GM18519 (cell line): ENCODE results near the gene DDI2.
"Not testable (repeated sequence)": the region's sequence is repeated elsewhere in the genome, so short reads cannot be mapped to it uniquely, and the experiment has no call there.

Source experiments
- ATAC-seq: cut with Tn5 transposase; IDR thresholded peaks from one replicate; pipeline ENCODE4 v1.9.1; 2021; ENCODE audit warnings: mild to moderate bottlenecking, moderate library complexity; ENCODE audit not compliant: unreplicated experiment, low FRiP score

DDI2 gene

GRCh38 chr1:15617173-15618076, at the start of gene DDI2:
Gene DDI2 (plus strand): TSS chr1:15617458. CDS start chr1:15617671, 213 bp downstream.
- peak; percentile 45 for ATAC-seq

DNA sequence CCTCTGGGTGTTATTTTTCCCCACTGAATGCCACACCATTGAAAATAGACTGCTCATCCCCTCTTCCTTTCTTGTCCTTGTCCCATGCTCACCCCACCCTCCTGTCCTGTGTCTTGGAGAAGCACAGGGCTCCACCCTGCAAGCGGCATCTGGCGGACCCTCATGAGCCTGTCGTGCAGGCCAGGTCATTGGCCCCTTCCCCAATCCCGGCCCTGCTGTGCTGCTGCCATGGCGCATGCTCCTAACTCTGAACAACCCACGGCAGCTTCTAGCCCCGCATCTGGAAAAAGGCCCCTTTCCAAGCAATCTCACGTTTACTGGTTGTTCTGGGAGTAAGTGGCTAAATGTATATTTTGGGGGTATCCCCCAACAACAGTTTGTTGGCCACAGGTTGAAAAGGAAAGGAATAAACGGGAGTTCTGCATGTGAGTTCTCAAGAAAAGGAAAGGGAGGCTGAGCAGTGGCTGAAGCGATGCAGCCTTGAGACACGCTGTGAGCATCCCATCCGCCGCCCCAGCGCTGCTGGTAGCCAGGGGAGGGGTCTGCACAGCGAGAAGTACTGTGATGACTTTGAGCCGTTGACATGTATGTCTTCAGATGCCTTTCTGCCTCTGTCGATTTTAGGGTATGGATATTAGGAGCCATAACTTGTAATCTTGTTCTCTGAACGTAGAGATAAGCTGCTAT, 48.7 kb upstream of the DDI2 start:
- ATAC-seq: no peak

DNA sequence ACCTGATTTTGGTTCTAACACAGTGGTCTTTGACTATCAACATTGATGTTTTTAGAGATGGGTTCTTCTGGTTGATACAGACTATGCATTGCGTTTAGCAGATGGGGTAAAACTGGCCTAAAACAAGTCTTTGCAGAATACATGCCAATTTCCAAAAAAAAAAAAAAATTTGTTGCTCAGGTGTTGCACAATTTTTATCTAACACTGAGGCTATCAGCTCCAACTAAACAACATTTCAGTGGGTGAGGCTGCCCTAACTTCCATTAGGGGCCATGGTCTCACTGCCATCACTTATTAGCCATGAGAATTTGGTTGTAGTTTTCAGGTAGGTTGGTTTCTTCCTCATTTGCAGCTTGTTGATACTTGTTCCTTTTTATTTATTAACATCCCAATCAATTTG, 46.4 kb upstream of the DDI2 start:
- no peak for ATAC-seq

DNA sequence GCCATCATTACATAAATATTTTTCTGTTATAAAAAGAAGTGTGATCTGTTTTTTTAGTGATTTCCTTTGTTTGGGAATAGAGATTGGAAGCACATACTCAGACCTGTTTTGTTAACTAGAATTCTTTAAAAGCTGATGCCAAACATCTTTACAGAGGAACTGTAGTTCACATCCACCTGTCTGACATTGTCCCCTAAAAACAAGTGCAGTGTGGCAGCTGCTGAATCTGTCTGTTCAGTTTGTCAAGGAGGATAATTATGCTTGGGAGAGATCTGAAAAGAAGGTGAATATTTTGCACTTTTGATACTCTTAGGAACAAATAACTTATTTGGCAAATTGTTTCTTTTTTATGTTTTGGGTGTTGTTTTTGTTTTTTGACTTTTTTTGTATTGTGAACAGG, 46.0 kb upstream of the DDI2 start:
- ATAC-seq: no peak

DNA sequence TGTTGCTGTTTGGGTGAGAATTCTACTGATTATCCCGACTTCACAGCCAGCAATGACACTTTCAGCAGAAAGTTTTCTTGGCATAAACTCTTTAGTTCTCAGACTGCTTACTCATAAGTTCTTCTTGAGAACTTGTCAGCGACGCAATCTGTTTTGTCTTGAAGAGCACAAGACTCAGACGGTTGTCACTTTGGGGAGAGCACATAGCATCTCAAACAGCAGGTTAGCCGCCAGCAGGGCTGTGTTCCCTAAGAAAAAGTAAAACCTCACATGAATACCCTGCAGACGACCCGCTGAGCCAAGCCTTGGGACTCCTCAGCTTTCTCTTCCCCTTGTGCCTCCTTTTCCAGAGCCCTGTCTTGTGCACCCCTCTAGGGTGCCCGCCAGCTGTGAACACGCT, 43.8 kb upstream of the DDI2 start:
- no peak for ATAC-seq

- ATAC-seq: no peak
Measured at GRCh38 chr1:15574741-15575140, 42.5 kb upstream of the DDI2 start.

DNA sequence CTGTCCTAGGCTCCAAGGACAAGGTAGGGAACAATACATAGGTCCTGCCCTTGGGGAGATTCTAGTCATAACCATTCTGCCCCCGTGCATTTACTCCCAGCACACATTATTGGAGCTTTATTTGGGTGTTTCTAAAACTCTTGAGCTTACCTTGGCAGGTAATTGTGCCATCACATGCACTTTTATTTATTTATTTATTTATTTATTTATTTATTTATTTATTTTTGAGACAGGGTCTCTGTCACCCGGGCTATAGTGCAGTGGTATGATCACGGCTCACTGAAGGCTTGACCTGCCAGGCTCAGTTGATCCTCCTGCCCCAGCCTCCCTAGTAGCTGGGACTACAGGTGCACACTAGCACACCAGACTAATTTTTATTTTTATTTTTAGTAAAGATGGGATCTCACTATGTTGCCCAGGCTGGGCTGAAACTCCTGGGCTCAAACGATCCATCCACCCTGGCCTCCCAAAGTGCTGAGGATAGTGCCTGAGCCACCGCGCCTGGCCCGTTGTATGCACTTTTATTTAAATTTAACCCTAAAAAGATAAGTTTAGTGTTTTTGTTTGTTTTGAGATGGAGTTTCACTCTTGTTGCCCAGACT, 41.6 kb upstream of the DDI2 start:
- ATAC-seq: no peak

DNA sequence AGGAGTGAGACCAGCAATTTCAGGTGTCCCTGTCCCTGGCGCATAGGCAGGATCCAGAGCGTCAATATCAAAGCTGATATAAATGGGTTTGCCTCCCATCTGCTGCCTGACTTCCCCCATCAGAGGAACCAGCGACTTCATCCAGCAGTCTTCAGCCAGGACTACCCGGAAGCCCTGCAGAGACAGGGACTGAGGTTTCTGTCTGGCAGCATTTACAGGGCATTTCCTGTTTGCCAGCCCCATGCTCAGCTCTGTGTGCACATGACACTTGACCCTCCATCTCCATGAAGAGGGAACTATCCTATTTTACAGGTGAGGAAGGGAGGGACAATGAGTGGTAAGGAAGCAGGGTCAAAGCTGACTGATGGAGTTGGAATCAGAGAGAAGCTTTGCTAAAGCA, 39.6 kb upstream of the DDI2 start:
- no peak for ATAC-seq

DNA sequence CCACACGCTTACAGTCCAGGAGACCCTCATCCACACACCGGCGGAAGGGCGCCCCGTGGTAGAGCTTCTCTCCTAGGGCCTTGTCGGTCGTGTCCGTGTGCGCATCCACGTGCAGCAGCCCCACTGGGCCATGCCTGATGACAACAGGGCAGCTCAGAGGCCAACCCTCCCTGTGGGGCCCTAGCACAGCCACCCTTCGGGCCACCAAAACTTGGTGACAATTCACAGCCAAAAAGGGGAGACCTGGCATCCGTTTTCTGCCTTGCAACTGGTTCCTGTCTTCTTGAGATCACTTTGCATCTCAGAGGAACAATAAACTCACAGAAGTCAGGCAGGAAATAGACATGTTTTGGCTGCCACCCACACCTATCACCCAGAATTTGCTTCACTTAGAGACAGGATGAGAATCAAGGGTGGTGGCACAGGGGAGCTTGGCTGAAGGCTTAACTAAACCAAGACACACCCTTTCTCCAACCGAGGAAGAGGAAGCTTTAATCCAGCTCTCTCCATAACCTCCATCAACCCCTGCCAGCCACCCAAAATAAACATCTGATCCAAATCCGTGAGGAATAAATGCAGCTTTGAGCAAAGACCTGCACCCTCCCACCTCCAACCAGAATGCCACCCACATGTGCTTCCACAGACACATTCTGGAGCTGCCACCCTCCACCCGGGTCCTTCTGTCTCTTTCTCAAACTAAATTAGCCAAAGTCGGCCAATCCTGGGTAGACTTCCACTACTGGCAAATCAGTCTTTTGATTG, 38.2 kb upstream of the DDI2 start:
- ATAC-seq: no peak

- no peak for ATAC-seq
Measured at GRCh38 chr1:15579683-15580047, 37.6 kb upstream of the DDI2 start.

- no peak for ATAC-seq
Measured at GRCh38 chr1:15583016-15583706, 34.1 kb upstream of the DDI2 start.

DNA sequence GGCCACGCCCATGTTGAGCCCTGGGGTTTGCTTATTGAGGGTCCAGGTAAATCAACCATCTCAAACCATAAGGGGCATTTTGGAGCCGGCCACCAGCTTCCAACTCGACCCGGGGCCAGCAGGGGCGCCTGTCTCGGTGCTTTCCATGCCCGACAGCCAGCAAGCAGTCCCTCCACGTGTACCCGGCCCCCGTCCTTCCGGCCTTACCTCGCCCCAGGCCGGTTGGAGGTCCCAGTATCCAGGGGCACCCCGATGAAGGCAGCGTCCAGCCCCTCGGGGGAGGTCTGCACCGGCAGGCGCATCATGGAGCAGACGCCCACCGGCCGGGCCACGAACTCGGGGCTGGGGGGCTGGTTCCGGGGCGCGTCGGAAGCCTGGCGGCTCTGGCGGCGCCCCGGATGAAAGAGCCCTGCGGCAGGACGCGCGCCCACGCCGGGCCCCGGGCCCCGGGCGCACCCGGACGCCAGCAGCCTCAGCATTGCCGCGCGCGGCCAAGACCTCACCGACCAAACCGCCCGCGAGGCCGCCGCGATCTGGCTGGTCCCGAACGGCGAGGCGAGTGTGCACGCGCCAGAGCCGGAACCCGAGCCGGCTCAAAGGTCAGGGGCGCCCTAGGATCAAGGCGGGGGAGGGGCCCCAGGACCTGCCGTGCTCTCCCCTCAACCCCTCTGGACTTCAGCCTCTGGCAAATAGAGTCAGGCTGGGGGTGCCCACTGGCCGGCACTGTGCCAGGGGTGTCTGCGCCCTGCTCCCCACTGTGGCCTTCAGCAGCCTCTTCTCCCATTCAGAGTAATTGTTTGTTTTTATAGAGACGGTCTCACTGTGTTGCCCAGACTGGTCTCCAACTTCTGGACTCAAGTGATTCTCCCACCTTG, 32.5 kb upstream of the DDI2 start, which contains the start of gene AGMAT:
Gene AGMAT, minus strand, starts transcription at position 563 of the 875 bp plus-strand sequence. Its CDS starts 84 bp downstream, at position 479.
- ATAC-seq: no peak

DNA sequence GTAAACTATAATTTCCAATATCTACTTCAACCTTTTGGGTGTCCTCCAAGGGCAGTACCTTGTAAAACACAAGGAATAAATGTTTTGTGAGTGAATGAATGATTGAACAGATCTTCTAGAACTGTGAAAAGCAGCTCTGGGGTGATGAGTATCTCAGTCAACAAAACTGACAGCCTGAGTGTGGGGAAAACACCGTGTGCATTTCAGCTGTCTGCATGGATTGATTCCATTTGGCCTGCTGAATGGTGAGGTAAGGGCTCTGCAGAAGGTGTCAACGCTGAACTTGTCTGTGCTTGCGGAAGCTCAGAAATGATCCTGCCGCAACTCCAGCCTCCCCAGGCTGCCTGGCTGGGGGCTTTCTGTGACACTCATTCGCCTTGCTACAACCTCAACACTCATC, 25.0 kb upstream of the DDI2 start:
- ATAC-seq: no peak

DNA sequence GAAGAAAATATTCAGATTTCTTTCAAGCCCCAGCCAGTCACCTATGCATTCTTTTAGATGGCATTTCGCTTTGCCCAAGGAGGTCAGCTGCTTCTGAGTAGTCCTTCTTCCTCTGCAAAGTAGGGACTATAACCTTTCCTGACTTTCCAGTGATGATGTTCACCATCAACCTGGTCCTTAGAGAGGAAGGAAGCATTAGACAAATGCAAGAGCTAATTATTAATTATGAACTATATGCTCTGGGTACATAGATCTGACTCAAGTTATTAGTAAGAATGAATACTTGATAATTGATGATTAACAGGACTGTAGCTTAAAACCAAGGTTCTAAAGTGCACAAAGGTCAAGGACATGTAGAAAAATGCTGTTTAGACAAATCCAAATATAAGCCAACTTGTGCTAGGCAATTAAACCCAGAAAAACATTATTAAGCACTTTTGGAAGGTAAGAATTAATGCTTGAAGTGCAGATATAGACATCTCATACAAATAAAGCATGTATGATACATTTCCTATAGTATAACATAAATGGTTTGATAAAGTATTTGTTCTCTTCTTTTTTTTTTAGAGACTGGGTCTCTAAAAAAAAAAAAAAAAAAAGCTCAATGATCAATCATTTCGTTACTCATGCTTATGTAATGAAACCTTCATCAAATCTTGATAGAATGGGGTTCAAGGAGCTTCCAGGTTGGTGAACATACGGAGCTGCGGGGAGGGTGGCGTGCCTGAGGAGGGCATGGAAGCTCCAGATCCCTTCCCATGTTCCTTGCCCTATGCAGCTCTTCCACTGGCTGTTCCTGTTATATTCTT, 21.2 kb upstream of the DDI2 start:
- no peak for ATAC-seq

DNA sequence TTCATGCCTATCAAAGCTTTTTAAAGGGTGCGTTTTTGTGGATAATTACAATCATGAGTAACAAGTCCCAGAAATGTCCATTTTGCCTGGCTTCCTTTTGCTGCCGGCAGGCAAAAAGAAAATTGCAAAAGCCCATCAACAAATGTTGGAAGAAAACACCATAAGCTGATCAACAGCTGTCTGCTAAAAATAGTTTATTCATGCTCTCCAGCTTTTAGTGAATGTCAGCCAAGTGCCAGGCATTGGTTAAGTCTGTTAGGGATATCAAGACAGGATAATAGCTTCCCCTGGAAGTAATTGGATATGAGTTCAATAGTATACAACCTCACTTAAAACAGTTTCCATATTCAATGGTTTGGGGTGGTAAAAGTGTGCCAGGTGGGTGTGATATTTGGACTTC, 18.8 kb upstream of the DDI2 start:
- ATAC-seq: no peak

DNA sequence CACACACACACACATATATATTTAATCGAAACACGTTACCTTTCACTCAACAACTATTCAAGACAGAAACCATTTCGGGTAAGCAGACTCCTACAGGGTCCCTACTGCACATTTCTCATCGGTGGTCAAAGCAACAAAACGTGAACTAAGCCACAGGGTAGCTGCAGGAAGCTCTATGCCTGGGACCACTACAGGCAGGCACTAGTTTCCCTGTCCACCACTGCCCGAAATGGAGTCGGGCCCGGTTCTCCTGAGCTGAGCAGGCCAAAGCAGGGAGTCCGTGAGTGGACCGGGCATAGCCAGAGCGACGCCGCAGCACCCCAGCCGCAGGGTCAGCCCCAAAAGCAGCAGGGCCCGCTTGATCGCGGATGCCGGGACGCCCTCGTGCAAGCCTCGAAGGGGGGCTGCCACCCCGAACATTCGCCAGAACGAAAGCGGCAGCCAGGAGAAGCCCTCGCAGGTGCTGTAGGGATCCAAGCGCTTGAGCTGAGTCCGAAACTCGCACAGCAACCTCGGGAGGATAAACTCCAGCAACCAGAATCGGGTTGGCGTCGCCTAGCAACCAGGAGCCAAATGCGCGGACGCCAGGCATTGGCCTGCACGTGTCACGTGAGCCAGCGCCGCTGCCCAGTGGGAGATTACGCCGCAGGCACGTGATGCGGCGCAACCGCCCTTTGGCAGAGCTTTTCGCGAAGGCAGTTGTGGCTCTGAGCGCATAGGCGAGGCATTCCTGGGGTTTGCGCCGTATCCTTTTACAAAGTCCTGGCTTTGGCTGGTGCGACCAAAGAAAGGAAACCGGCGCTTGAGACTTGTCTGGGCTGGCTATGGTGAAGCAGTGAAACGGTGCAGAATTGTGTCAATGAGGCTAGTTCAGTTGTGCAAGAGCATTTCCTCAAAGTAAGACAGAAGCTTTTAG, 13.9 kb upstream of the DDI2 start:
- ATAC-seq: peak; percentile 73

DNA sequence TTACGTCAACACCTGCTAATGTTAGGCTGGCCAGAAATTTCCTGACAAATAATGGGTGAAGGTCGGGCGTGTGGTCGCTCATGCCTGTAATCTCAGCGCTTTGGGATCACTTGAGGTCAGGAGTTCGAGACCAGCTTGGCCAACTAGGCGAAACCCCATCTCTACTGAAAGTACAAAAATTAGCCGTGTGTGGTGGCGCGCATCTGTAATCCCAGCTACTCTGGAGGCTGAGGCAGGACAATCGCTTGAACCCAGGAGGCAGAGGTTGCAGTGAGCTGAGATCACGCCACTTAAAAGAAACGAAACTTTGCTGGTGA, 13.3 kb upstream of the DDI2 start:
- ATAC-seq: not testable (repeated sequence)
